Nephron progenitor cell (in vitro differentiated cells): Measurements from ENCODE around the gene P3R3URF.
A peak's percentile ranks its signal among the peaks of the same experiment; 100 is the strongest.

Source experiments
- DNase-seq: peaks from one replicate; pipeline ENCODE4 v3.0.0; 2021
- H3K27ac Mint-ChIP-seq: 2 replicates; pipeline ENCODE4 v1.8.0; 2021; ENCODE audit warnings: mild to moderate bottlenecking, moderate library complexity, mixed read lengths
- H3K27me3 Mint-ChIP-seq: 2 replicates; pipeline ENCODE4 v1.8.0; 2021; ENCODE audit warnings: mild to moderate bottlenecking, low read depth, mixed read lengths; ENCODE audit not compliant: poor library complexity
- H3K36me3 Mint-ChIP-seq: 2 replicates; pipeline ENCODE4 v1.8.0; 2021; ENCODE audit warnings: low read depth, mixed read lengths
- H3K4me1 Mint-ChIP-seq: 2 replicates; pipeline ENCODE4 v1.8.0; 2021; ENCODE audit warnings: mixed read lengths
- H3K4me3 Mint-ChIP-seq: 2 replicates; pipeline ENCODE4 v1.8.0; 2021; ENCODE audit warnings: mild to moderate bottlenecking, moderate library complexity, mixed read lengths
- H3K9me3 Mint-ChIP-seq: 2 replicates; pipeline ENCODE4 v1.8.0; 2021; ENCODE audit warnings: mild to moderate bottlenecking, moderate library complexity, mixed read lengths
- TF ChIP-seq, protein P1 (sequence below): fragments of 200-600 bp; sonication (generic); IDR thresholded peaks from 2 replicates; pipeline ENCODE4 v1.5.0; 2021; ENCODE audit warnings: antibody characterized with exemption

Gene P3R3URF

DNA sequence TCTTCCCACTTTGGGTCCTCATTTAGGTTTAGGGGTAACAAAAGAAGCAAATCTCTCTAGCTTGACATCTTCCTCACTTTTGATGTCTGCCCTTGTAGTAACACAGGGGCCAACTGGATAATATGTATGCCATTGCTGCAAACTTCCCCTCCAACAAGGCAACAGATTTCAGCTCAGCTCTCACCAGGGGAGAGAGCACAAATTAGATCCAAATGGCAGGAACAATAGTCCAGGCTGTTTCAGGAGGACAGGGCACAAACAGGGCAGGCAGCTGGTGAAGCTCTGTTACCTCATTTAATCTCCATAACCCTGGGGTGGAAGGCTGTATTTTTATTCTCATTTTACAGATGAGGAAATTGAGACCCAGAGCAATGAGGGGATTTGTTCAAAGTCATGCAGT, 39.6 kb downstream of the P3R3URF start:
- H3K9me3 Mint-ChIP-seq: no peaks in the 10 kb centered on the region
- no peaks in the 10 kb centered on the region for H3K36me3 Mint-ChIP-seq
- H3K27ac Mint-ChIP-seq: no peak overlapping the region
- H3K27me3 Mint-ChIP-seq: peaks cover 4% of the 10 kb centered on the region
- DNase-seq: no peak
- TF ChIP-seq, protein P1, sequence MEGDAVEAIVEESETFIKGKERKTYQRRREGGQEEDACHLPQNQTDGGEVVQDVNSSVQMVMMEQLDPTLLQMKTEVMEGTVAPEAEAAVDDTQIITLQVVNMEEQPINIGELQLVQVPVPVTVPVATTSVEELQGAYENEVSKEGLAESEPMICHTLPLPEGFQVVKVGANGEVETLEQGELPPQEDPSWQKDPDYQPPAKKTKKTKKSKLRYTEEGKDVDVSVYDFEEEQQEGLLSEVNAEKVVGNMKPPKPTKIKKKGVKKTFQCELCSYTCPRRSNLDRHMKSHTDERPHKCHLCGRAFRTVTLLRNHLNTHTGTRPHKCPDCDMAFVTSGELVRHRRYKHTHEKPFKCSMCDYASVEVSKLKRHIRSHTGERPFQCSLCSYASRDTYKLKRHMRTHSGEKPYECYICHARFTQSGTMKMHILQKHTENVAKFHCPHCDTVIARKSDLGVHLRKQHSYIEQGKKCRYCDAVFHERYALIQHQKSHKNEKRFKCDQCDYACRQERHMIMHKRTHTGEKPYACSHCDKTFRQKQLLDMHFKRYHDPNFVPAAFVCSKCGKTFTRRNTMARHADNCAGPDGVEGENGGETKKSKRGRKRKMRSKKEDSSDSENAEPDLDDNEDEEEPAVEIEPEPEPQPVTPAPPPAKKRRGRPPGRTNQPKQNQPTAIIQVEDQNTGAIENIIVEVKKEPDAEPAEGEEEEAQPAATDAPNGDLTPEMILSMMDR: no peak
- H3K4me1 Mint-ChIP-seq: peaks cover 44% of the 10 kb centered on the region
- no peak overlapping the region for H3K4me3 Mint-ChIP-seq

DNA sequence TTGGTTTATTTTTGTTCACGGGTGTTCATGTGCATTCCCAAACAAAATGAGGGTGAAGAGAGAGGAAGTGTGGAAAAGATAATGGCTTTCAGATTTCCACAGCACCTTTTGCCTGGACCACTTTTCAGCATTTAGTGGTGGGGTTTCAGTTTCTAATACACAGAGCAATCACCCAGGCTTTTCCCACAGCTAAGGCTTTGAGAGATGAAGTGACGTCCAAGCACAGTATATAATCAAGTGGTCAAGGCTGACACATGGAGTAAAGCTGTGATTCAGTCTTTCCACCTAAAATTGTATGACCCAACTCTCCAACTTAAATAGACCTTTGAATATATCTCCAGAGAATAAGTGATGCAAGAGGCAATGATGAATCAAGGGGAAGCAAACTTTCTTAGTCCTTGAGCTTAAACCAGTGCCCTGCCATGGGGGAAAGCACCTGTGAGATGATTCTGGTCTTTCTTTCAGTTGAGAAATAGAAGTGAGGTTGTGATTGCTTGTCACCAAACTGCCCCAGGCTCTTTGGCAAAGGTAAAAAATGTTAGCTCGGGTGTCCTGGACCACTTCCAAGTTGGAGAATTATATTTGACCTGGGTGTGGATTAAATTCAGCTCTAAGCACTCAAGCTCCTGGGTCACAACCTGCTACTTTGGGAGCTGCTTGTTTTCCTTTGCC, 41.5 kb downstream of the P3R3URF start:
- H3K27ac Mint-ChIP-seq: no peak overlapping the region
- no peaks in the 10 kb centered on the region for H3K9me3 Mint-ChIP-seq
- TF ChIP-seq, protein P1: no peak
- DNase-seq: no peak
- no peaks in the 10 kb centered on the region for H3K36me3 Mint-ChIP-seq
- H3K27me3 Mint-ChIP-seq: peaks cover 4% of the 10 kb centered on the region
- no peak overlapping the region for H3K4me3 Mint-ChIP-seq
- peaks cover 44% of the 10 kb centered on the region for H3K4me1 Mint-ChIP-seq

DNA sequence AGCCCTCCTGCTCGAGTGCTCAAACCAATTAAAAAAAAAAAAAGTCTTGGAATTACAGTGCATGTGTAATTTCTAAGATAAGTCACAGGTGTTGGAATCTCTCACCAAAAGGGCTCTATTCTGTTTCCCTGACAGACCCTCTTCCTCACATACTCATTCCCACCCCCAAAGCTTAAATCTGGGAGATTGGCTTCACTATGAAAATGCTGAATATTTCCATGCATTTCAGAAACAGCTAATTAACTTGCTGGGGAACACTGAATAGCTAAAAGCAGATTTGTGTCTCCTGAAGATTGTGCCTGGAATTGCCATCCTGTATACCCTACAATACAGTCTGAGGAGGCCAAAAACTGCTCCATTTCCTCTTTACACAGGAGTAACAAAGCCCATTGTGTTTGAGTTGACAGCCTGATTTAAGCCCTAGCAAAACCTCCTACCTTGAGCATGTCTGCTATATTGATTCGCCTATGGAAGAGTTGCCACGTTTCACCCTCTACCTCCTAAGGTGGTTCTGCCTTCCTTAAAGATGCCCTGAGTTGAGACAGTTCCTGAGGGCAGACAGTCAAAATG, 42.4 kb downstream of the P3R3URF start:
- H3K27me3 Mint-ChIP-seq: no peaks in the 10 kb centered on the region
- TF ChIP-seq, protein P1: no peak
- DNase-seq: no peak
- H3K4me1 Mint-ChIP-seq: peaks cover 47% of the 10 kb centered on the region
- H3K36me3 Mint-ChIP-seq: no peaks in the 10 kb centered on the region
- H3K9me3 Mint-ChIP-seq: no peaks in the 10 kb centered on the region
- peak overlapping the region; percentile 98 for H3K4me3 Mint-ChIP-seq
- H3K27ac Mint-ChIP-seq: peak overlapping the region; percentile 100

- Mint-ChIP-seq H3K27me3 (no peaks in the 10 kb centered on the region), H3K4me3 (peak overlapping the region; percentile 98), H3K27ac (peak overlapping the region; percentile 100), H3K36me3 (no peaks in the 10 kb centered on the region), H3K4me1 (peaks cover 51% of the 10 kb centered on the region), H3K9me3 (no peaks in the 10 kb centered on the region)
- TF ChIP-seq, protein P1: no peak
- DNase-seq: no peak
Observed at GRCh38 chr1:46133181-46133658, 43.1 kb downstream of the P3R3URF start.

GRCh38 chr1:46132529-46133180, 43.6 kb downstream of the P3R3URF start, which contains the start of gene PIK3R3:
Gene PIK3R3, minus strand, starts transcription at chr1:46132629. Its CDS starts 677 bp downstream, at chr1:46131952.
- Mint-ChIP-seq H3K4me1 (peaks cover 51% of the 10 kb centered on the region), H3K4me3 (peak within 1 kb of the TSS; percentile 98), H3K9me3 (no peaks in the 10 kb centered on the region), H3K36me3 (peaks cover 5% of the 10 kb centered on the region), H3K27ac (peak within 1 kb of the TSS; percentile 100), H3K27me3 (no peaks in the 10 kb centered on the region)
- TF ChIP-seq, protein P1: no peak
- DNase-seq: peak; percentile 96
